ENCODE data around the gene GRAMD1B.

GRAMD1B gene

DNA sequence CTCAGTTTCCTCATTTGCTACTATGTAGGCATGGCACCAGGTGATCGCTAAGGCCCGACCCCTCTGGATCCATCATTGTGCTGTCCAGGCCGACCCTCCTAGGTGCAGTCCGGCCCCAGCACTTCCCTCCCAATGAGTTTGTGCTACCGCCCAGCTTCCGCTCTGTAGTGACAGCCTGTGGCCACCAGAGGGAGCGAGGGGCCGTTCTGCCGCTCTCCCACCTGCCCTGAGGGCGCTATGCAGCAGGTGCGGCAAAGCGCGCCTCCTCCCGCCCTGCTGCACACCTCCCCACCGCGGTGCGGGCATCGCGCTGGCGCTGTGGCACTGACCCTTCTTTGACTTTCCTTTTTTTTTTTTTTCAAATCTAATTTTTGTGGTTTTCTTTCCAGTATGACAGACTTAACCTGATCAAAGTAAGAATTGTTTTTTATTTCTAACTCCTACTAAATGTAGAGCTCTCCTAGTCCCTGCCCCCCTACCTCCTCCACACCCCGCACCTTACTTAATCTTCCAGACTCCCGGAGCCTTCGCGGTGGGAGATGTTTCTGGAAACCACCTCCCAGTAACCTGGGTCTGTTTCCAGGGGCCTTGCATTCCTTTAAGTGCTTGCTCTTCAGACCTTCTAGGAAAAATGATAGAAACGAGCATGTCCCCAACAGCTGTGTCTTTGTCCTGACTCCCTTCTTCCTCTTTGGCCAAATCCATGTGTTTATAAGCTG, 150.6 kb downstream of the GRAMD1B start:
- Histone ChIP-seq H3K9me3 (ENCODE audit: low read length) (no peaks in the 10 kb centered on the region), H3K27me3 (ENCODE audit: control insufficient read depth in 1 of 2, insufficient read depth in 2 of 2, low read length in 2 of 2) (no peaks in the 10 kb centered on the region), H3K4me1 (ENCODE audit: insufficient read depth, low read length) (no peaks in the 10 kb centered on the region), H3K27ac (ENCODE audit: low read depth, low read length) (no peak overlapping the region), H3K4me3 (ENCODE audit: low read depth in 1 of 2, low read length in 2 of 2) (no peak overlapping the region), H3K9ac (ENCODE audit: low read length) (no peak overlapping the region), H3K36me3 (ENCODE audit: insufficient read depth, low read length) (no peaks in the 10 kb centered on the region)

DNA sequence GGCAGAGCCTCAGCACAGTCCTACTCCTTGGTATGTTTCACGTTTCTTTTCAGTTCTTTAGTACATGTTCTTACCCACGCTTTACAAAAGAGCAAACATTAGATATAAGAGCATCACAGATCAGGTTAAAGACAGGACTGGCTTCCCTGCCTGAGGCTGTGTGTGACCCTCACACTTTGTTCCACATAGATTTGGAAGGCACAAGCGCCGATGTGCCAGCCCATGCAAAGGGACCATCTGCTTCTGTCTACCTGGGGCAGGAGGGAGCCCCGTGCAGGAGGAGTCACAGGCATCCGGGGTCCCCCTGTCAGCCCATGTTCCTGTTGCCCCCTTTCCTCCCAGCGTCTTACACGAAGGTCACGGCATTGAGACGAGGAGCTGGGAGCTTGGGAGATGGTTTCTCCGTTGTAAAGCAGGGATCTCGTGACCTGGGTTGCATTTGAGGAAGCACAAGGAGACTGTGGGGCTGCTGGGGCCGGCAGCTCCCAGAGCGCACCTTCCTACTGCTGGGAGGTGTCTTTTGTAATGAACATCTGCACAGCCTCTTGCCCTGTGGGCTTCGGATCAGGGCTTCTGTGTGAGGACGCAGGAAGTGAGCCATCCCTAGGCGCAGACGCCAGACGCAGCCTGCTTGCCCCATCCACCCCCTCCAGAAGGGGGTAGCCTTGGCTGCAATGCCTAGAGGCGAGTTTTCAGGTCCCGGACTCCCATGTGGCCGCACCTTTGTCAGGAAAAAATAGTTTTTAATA, 151.8 kb downstream of the GRAMD1B start:
- Histone ChIP-seq H3K9ac (ENCODE audit: low read length) (no peak overlapping the region), H3K4me3 (ENCODE audit: low read depth in 1 of 2, low read length in 2 of 2) (no peak overlapping the region), H3K4me1 (ENCODE audit: insufficient read depth, low read length) (no peaks in the 10 kb centered on the region), H3K9me3 (ENCODE audit: low read length) (no peaks in the 10 kb centered on the region), H3K27ac (ENCODE audit: low read depth, low read length) (no peak overlapping the region), H3K36me3 (ENCODE audit: insufficient read depth, low read length) (no peaks in the 10 kb centered on the region), H3K27me3 (ENCODE audit: control insufficient read depth in 1 of 2, insufficient read depth in 2 of 2, low read length in 2 of 2) (no peaks in the 10 kb centered on the region)

- no peaks in the 10 kb centered on the region for H3K9me3 ChIP-seq (ENCODE audit: low read length)
- H3K36me3 ChIP-seq (ENCODE audit: insufficient read depth, low read length), result no peaks in the 10 kb centered on the region
- H3K27ac ChIP-seq (ENCODE audit: low read depth, low read length), result no peak overlapping the region
- H3K27me3 ChIP-seq (ENCODE audit: control insufficient read depth in 1 of 2, insufficient read depth in 2 of 2, low read length in 2 of 2), result no peaks in the 10 kb centered on the region
- no peak overlapping the region for H3K9ac ChIP-seq (ENCODE audit: low read length)
- no peaks in the 10 kb centered on the region for H3K4me1 ChIP-seq (ENCODE audit: insufficient read depth, low read length)
- no peak overlapping the region for H3K4me3 ChIP-seq (ENCODE audit: low read depth in 1 of 2, low read length in 2 of 2)
Observed at GRCh38 chr11:123582992-123583504, 153.0 kb downstream of the GRAMD1B start.

DNA sequence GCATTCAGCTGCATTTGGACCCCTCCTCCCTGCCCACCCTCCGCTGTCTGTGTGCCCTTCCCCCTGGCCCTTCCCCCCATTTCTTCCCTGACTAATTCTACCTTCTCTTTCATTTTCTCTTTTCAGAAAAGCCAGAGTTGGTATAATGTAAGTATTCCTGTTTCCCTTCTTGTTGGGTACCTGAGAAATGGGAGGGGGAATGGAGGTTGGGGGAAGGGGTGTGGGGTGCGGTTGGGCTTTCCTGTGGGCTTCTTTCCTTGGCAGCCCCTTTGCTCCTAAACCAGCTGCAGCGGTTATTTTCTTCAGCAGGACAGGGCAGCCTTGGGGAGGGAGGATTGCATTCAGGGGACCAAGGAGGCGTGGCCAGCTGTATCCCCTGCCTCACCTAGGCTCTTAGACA, 154.1 kb downstream of the GRAMD1B start:
- Histone ChIP-seq H3K9me3 (ENCODE audit: low read length) (no peaks in the 10 kb centered on the region), H3K4me3 (ENCODE audit: low read depth in 1 of 2, low read length in 2 of 2) (no peak overlapping the region), H3K4me1 (ENCODE audit: insufficient read depth, low read length) (no peaks in the 10 kb centered on the region), H3K27me3 (ENCODE audit: control insufficient read depth in 1 of 2, insufficient read depth in 2 of 2, low read length in 2 of 2) (no peaks in the 10 kb centered on the region), H3K9ac (ENCODE audit: low read length) (no peak overlapping the region), H3K36me3 (ENCODE audit: insufficient read depth, low read length) (no peaks in the 10 kb centered on the region), H3K27ac (ENCODE audit: low read depth, low read length) (no peak overlapping the region)

DNA sequence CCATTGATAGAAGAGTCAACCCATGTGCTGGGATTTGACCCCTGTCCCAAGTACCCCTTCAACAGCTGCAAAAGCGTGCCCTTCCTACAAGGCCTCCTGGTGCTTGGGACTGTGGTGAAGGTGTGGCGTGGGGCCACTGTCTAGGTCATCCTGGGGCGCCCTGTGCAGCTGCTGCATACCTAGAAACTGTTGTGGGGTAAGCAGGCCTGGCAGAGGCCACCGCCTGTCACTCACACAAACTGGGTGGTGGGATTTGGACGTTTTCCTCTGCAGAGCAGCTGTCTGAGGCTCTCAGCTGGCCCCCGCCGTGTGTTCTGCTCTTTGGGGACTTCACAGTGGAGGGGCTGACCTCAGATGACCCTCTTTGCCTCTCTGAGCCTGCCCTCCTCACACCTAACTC, 154.7 kb downstream of the GRAMD1B start:
- Histone ChIP-seq H3K4me3 (ENCODE audit: low read depth in 1 of 2, low read length in 2 of 2) (no peak overlapping the region), H3K9ac (ENCODE audit: low read length) (no peak overlapping the region), H3K9me3 (ENCODE audit: low read length) (no peaks in the 10 kb centered on the region), H3K27me3 (ENCODE audit: control insufficient read depth in 1 of 2, insufficient read depth in 2 of 2, low read length in 2 of 2) (no peaks in the 10 kb centered on the region), H3K4me1 (ENCODE audit: insufficient read depth, low read length) (no peaks in the 10 kb centered on the region), H3K36me3 (ENCODE audit: insufficient read depth, low read length) (no peaks in the 10 kb centered on the region), H3K27ac (ENCODE audit: low read depth, low read length) (no peak overlapping the region)

DNA sequence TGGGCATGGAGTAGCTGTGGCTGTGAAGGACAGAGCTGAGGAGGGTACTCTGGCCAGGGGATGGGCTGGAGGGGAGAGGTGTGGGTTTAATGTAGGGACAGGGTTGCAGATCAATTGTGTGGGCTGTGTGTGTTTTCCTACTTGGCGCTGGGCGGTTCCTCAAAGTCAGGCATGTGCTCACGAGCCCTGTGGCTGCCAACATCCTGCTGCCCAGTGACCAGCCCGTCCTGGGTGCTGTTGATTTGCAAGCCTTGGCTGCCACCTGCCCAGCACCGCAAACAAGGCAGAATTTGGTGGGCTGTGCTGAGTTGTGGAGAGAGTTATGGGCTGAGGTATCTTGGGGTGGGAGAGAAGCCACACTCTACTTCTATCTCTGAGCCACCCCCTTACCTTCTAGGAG, 155.1 kb downstream of the GRAMD1B start:
- H3K9ac ChIP-seq (ENCODE audit: low read length), result no peak overlapping the region
- no peaks in the 10 kb centered on the region for H3K36me3 ChIP-seq (ENCODE audit: insufficient read depth, low read length)
- H3K4me3 ChIP-seq (ENCODE audit: low read depth in 1 of 2, low read length in 2 of 2), result no peak overlapping the region
- no peak overlapping the region for H3K27ac ChIP-seq (ENCODE audit: low read depth, low read length)
- H3K9me3 ChIP-seq (ENCODE audit: low read length), result no peaks in the 10 kb centered on the region
- no peaks in the 10 kb centered on the region for H3K4me1 ChIP-seq (ENCODE audit: insufficient read depth, low read length)
- H3K27me3 ChIP-seq (ENCODE audit: control insufficient read depth in 1 of 2, insufficient read depth in 2 of 2, low read length in 2 of 2), result no peaks in the 10 kb centered on the region

GRCh38 chr11:123585706-123586105, 155.6 kb downstream of the GRAMD1B start:
- Histone ChIP-seq H3K36me3 (ENCODE audit: insufficient read depth, low read length) (no peaks in the 10 kb centered on the region), H3K4me3 (ENCODE audit: low read depth in 1 of 2, low read length in 2 of 2) (no peak overlapping the region), H3K4me1 (ENCODE audit: insufficient read depth, low read length) (no peaks in the 10 kb centered on the region), H3K9me3 (ENCODE audit: low read length) (no peaks in the 10 kb centered on the region), H3K27ac (ENCODE audit: low read depth, low read length) (no peak overlapping the region), H3K27me3 (ENCODE audit: control insufficient read depth in 1 of 2, insufficient read depth in 2 of 2, low read length in 2 of 2) (no peaks in the 10 kb centered on the region), H3K9ac (ENCODE audit: low read length) (no peak overlapping the region)

GRCh38 chr11:123586568-123586967, 156.5 kb downstream of the GRAMD1B start:
- H3K9ac ChIP-seq (ENCODE audit: low read length), result no peak overlapping the region
- H3K27me3 ChIP-seq (ENCODE audit: control insufficient read depth in 1 of 2, insufficient read depth in 2 of 2, low read length in 2 of 2), result no peaks in the 10 kb centered on the region
- no peaks in the 10 kb centered on the region for H3K9me3 ChIP-seq (ENCODE audit: low read length)
- H3K27ac ChIP-seq (ENCODE audit: low read depth, low read length), result no peak overlapping the region
- H3K4me1 ChIP-seq (ENCODE audit: insufficient read depth, low read length), result no peaks in the 10 kb centered on the region
- no peak overlapping the region for H3K4me3 ChIP-seq (ENCODE audit: low read depth in 1 of 2, low read length in 2 of 2)
- no peaks in the 10 kb centered on the region for H3K36me3 ChIP-seq (ENCODE audit: insufficient read depth, low read length)

DNA sequence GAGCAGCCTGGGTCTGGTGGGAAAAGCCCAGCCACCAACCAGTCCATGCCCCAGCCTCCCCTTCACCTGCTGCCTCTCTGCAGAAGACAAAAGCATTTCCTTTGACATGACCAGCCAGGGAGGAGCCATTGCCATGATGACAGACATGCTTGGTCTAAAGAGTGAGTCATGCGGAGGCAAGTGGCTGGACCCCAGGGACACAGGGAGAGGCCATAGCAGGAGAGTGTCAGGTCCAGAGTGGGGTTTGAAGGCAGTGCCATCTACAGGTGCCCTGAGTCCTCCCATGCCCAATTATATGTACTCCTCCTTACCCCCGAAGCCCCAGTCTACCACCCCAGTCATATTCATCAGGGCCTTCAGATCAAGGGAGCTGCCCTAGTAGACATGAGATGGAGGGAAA, 157.0 kb downstream of the GRAMD1B start:
- Histone ChIP-seq H3K36me3 (ENCODE audit: insufficient read depth, low read length) (no peaks in the 10 kb centered on the region), H3K27ac (ENCODE audit: low read depth, low read length) (no peak overlapping the region), H3K4me1 (ENCODE audit: insufficient read depth, low read length) (no peaks in the 10 kb centered on the region), H3K9me3 (ENCODE audit: low read length) (no peaks in the 10 kb centered on the region), H3K27me3 (ENCODE audit: control insufficient read depth in 1 of 2, insufficient read depth in 2 of 2, low read length in 2 of 2) (no peaks in the 10 kb centered on the region), H3K4me3 (ENCODE audit: low read depth in 1 of 2, low read length in 2 of 2) (no peak overlapping the region), H3K9ac (ENCODE audit: low read length) (no peak overlapping the region)

DNA sequence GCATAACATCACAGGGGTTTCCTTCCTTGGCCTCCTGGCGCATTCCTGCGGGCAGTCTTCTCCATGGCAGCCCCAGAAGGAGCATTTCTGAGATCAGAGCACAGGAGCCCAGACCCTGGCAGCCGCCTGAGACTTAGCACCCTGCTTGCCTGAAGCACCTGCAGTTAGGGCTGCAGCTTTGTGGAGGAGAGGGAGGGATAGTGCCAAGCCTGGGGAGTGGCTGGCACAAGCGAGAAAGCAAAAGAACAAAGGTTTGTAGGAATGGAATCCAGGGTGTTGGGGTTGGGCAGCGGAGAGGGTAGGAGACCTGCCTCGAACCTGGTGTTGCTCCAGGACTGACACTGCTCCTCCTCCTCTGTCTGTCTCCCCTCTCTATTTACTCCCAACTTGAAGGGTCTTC, 157.5 kb downstream of the GRAMD1B start:
- H3K9me3 ChIP-seq (ENCODE audit: low read length), result no peaks in the 10 kb centered on the region
- no peak overlapping the region for H3K27ac ChIP-seq (ENCODE audit: low read depth, low read length)
- no peak overlapping the region for H3K9ac ChIP-seq (ENCODE audit: low read length)
- no peaks in the 10 kb centered on the region for H3K27me3 ChIP-seq (ENCODE audit: control insufficient read depth in 1 of 2, insufficient read depth in 2 of 2, low read length in 2 of 2)
- H3K4me1 ChIP-seq (ENCODE audit: insufficient read depth, low read length), result no peaks in the 10 kb centered on the region
- no peaks in the 10 kb centered on the region for H3K36me3 ChIP-seq (ENCODE audit: insufficient read depth, low read length)
- H3K4me3 ChIP-seq (ENCODE audit: low read depth in 1 of 2, low read length in 2 of 2), result no peak overlapping the region

- H3K9me3 ChIP-seq (ENCODE audit: low read length), result no peaks in the 10 kb centered on the region
- no peak overlapping the region for H3K27ac ChIP-seq (ENCODE audit: low read depth, low read length)
- no peak overlapping the region for H3K4me3 ChIP-seq (ENCODE audit: low read depth in 1 of 2, low read length in 2 of 2)
- no peaks in the 10 kb centered on the region for H3K36me3 ChIP-seq (ENCODE audit: insufficient read depth, low read length)
- H3K9ac ChIP-seq (ENCODE audit: low read length), result no peak overlapping the region
- H3K4me1 ChIP-seq (ENCODE audit: insufficient read depth, low read length), result no peaks in the 10 kb centered on the region
- H3K27me3 ChIP-seq (ENCODE audit: control insufficient read depth in 1 of 2, insufficient read depth in 2 of 2, low read length in 2 of 2), result no peaks in the 10 kb centered on the region
Observed at GRCh38 chr11:123588117-123588863, 158.2 kb downstream of the GRAMD1B start.
